Mesodermal cell (in vitro differentiated cells): ENCODE data around the gene RBPMS2.

Experiments used
- H3K27ac ChIP-seq: 2 replicates; pipeline ENCODE4 v1.7.0; 2013; ENCODE audit warnings: mild to moderate bottlenecking, low read depth, low read length, moderate library complexity; ENCODE audit not compliant: severe bottlenecking
- H3K36me3 ChIP-seq: 2 replicates; pipeline ENCODE4 v1.7.1; 2013; ENCODE audit warnings: mild to moderate bottlenecking, low read length, moderate library complexity; ENCODE audit not compliant: control insufficient read depth, insufficient read depth
- H3K4me1 ChIP-seq: one replicate; pipeline ENCODE4 v1.7.1; 2013; ENCODE audit warnings: mild to moderate bottlenecking, low read length; ENCODE audit not compliant: insufficient read depth, control insufficient read depth, poor library complexity, severe bottlenecking
- H3K4me3 ChIP-seq: 2 replicates; pipeline ENCODE4 v1.7.0; 2013; ENCODE audit warnings: low read length, control low read depth, mild to moderate bottlenecking; ENCODE audit not compliant: insufficient read depth, poor library complexity, severe bottlenecking; ENCODE audit errors: extremely low read depth
- H3K9me3 ChIP-seq: 2 replicates; pipeline ENCODE4 v1.7.1; 2013; ENCODE audit warnings: mild to moderate bottlenecking, low read length, moderate library complexity; ENCODE audit not compliant: control insufficient read depth
- WGBS, 2 experiments: methylation state at CpG; one replicate each; pipeline ENCODE4 v1.1.5; 2013; ENCODE audit warnings: missing lambda C conversion rate in 2 of 2; ENCODE audit not compliant: insufficient coverage in 2 of 2; 5-methylcytosine and 5-hydroxymethylcytosine counted together

The RBPMS2 gene

DNA sequence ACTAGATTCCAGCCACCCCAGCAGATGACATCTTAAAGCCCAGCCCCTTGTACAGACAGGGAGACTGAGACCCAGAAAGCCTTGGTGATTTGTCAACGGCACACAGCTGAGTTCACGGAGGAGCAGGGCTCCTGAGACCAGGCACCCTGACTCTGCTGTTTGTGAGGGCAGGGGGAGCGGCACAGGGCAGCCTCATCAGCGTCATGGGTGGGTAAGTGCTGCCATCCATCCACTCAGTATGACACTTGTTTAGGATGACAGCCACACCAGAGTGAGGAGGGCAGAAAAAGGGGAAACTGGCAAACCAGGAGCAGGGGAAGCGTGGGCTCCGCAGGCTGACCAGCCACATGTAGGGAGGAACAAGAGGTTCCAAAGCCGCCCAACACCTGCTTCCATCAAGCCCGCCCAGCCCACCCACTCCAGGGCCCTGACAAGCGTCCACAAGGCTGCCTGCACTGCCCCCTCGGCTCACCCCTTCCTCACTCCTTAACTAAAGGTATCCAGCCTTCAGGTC is 19.9 kb downstream of the RBPMS2 start:
- 93 to 95% methylated on average over 8 to 9 of the region's 10 CpGs for WGBS, 2 experiments
- peaks cover 40% of the 10 kb centered on the region for H3K36me3 ChIP-seq
- H3K4me1 ChIP-seq: peaks cover 14% of the 10 kb centered on the region
- no peak overlapping the region for H3K4me3 ChIP-seq
- H3K27ac ChIP-seq: no peak overlapping the region
- no peaks in the 10 kb centered on the region for H3K9me3 ChIP-seq

- Histone ChIP-seq H3K9me3 (no peaks in the 10 kb centered on the region), H3K36me3 (peaks cover 33% of the 10 kb centered on the region), H3K4me1 (peaks cover 17% of the 10 kb centered on the region), H3K27ac (no peak overlapping the region), H3K4me3 (no peak overlapping the region)
- 93 to 95% methylated on average over 9 to 10 of the region's 14 CpGs for WGBS, 2 experiments
Measured at GRCh38 chr15:64754663-64755426, 20.5 kb downstream of the RBPMS2 start.

- Histone ChIP-seq H3K4me1 (peaks cover 24% of the 10 kb centered on the region), H3K36me3 (peaks cover 33% of the 10 kb centered on the region), H3K9me3 (no peaks in the 10 kb centered on the region), H3K27ac (no peak overlapping the region), H3K4me3 (no peak overlapping the region)
- 97 to 98% methylated on average over 11 to 14 of the region's 16 CpGs for WGBS, 2 experiments
Measured at GRCh38 chr15:64753480-64754185, 21.8 kb downstream of the RBPMS2 start.

GRCh38 chr15:64751464-64751863 is 23.9 kb downstream of the RBPMS2 start:
- Histone ChIP-seq H3K9me3 (no peaks in the 10 kb centered on the region), H3K27ac (peak overlapping the region; percentile 36), H3K36me3 (peaks cover 41% of the 10 kb centered on the region), H3K4me1 (peaks cover 20% of the 10 kb centered on the region), H3K4me3 (no peak overlapping the region)
- WGBS, 2 experiments: 88 to 95% methylated on average over 11 to 13 of the region's 13 CpGs

DNA sequence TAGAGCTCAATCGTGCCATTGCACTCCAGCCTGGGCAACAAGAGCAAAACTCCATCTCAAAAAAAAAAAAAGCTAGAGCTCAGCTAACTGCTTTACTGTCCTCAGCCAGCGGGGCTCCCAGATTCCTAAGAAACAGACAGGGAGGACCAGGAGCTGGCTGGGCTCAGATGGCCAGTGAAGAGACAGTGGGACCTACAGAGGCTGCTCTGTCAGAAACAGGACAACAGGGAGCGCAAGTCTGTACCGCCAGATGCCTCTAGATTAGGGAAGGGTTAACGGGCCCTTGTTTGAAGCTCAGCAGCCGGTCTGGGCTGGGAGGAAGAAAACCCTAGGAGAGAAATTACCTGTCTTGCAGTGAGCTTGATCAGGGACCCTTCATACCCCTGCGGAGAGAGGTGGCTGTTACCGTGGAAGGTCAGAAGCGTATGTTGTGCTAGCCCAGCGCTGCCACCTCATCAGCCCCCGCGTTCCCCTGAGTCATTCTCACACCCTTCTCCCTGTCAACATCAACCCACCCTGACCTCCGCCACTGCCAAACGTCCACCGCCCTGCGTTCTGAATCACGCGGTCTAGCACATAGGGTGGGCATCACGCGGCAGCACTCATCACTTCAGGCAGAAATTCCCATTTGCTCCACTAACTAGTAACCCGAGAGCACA is 25.3 kb downstream of the RBPMS2 start:
- 62 to 70% methylated on average over 20 of the region's 21 CpGs for WGBS, 2 experiments
- Histone ChIP-seq H3K27ac (peak overlapping the region; percentile 80), H3K9me3 (no peaks in the 10 kb centered on the region), H3K36me3 (peaks cover 50% of the 10 kb centered on the region), H3K4me3 (no peak overlapping the region), H3K4me1 (peaks cover 20% of the 10 kb centered on the region)

DNA sequence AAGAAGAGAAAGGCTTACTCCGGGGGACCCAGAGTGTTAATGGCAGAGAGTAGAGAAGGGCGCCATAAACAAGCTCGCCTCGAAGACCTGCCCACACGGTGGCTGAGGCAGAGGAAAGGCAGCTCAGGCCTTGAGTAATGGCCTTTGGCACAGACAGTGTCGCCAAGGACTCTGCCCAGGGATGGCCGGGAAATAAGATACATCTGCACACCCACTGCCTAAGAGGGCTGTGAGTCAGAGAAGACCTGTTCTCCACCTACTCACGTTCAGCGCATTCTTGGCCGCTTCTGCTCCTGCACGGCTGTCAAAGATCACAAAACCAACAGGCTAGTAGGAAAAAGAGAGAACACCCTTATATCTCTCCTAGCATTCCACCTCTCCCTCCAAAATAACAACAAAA is 26.2 kb downstream of the RBPMS2 start:
- Histone ChIP-seq H3K4me1 (peaks cover 20% of the 10 kb centered on the region), H3K4me3 (no peak overlapping the region), H3K36me3 (peaks cover 50% of the 10 kb centered on the region), H3K9me3 (no peaks in the 10 kb centered on the region), H3K27ac (no peak overlapping the region)
- 92 to 97% methylated on average over 6 to 11 of the region's 11 CpGs for WGBS, 2 experiments

GRCh38 chr15:64748251-64748650 is 27.1 kb downstream of the RBPMS2 start:
- H3K36me3 ChIP-seq: peaks cover 51% of the 10 kb centered on the region
- H3K27ac ChIP-seq: no peak overlapping the region
- H3K9me3 ChIP-seq: no peaks in the 10 kb centered on the region
- WGBS, 2 experiments: 98 to 100% methylated on average over 1 to 8 of the region's 9 CpGs
- no peak overlapping the region for H3K4me3 ChIP-seq
- peaks cover 20% of the 10 kb centered on the region for H3K4me1 ChIP-seq

DNA sequence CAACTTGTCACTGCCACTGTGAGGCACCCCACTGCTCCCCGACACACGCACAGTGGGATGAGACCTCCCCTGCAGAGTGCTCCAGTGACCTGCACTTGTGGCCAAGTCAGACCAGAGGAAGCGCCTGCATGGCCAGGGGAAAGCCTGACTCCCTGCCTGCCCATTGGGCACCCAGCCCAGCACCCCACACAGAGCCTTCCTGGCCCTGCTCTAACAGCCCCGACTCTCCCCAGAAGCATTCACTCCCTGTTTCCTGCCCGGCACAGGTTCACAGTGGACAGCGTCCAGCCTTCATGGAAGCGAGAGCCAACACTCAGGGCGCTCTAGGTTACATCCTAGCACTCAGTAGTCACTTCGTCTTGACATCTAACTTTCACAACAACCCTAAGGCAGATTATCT is 27.8 kb downstream of the RBPMS2 start:
- no peaks in the 10 kb centered on the region for H3K9me3 ChIP-seq
- peaks cover 52% of the 10 kb centered on the region for H3K36me3 ChIP-seq
- H3K4me1 ChIP-seq: peaks cover 20% of the 10 kb centered on the region
- no peak overlapping the region for H3K27ac ChIP-seq
- no peak overlapping the region for H3K4me3 ChIP-seq
- 94 to 98% methylated on average over 8 to 9 of the region's 9 CpGs for WGBS, 2 experiments

DNA sequence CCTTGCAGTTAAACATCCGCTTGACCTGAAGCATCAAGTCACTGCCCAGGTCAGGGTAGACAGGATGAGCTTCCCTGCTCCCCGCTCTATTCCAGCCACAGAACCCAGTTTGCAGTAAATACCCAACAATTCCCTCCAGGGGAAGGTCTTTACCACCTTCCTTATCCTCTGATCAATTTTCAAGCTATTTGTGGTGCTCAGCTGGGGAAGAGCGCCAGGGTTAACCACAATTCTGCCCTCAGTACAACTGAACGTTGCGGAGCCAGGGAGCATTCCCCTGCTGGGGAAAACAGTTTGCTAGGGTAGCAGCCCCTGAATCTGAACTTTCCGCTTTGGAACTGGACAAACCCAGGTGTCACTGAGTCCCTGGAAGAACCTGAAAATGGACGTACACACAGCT is 28.5 kb downstream of the RBPMS2 start:
- Histone ChIP-seq H3K9me3 (no peaks in the 10 kb centered on the region), H3K4me1 (peaks cover 14% of the 10 kb centered on the region), H3K4me3 (no peak overlapping the region), H3K27ac (no peak overlapping the region), H3K36me3 (peaks cover 59% of the 10 kb centered on the region)
- 95 to 98% methylated on average over 7 of the region's 7 CpGs for WGBS, 2 experiments

GRCh38 chr15:64746356-64746755 is 29.0 kb downstream of the RBPMS2 start:
- no peak overlapping the region for H3K4me3 ChIP-seq

More at GRCh38 chr15:64746356-64746755, 29.0 kb downstream of the RBPMS2 start:
- Histone ChIP-seq H3K4me1 (peaks cover 13% of the 10 kb centered on the region), H3K9me3 (no peaks in the 10 kb centered on the region), H3K36me3 (peaks cover 64% of the 10 kb centered on the region), H3K27ac (no peak overlapping the region)
- 86% methylated on average over 5 of the region's 5 CpGs; no CpG with 5 or more reads in 1 of the 2 experiments for WGBS, 2 experiments
